Measurements from ENCODE around the gene WDR82.

GRCh38 chr3:52279596-52279995 lies 1.1 kb upstream of the WDR82 start:
- TF ChIP-seq POLR2A (IDR thresholded peaks at IDR 0.05) (no peak), CTCF (IDR thresholded peaks at IDR 0.05) (no peak), POLR2AphosphoS5 (IDR thresholded peaks at IDR 0.05) (no peak)
